Umbilical cord (tissue), 2 donors: ENCODE measurements around the gene ZNF148. TPM values are rescaled to one million over a fixed set of nuclear protein-coding genes. Genes with fewer than 3 reads are reported as not detected.

Experiments used
- DNase-seq: peaks from one replicate; pipeline ENCODE4 v3.0.0-alpha.2; 2015; ENCODE audit warnings: low spot score
- total RNA-seq: library from RNA; depleted of rRNA; stranded (reverse); fragments of >200 nt; gene quantifications from one replicate; pipeline ENCODE4 v1.2.3, GENCODE V29; 2014; ENCODE audit warnings: low replicate concordance; ENCODE audit not compliant: insufficient read depth

The ZNF148 gene
- total RNA-seq, 1 donor from 2014 or later = 39.0 TPM

GRCh38 chr3:125280668-125281361 is 94.3 kb downstream of the ZNF148 start:
- DNase-seq = no peak

GRCh38 chr3:125278155-125278554 is 97.0 kb downstream of the ZNF148 start:
- DNase-seq = no peak

- DNase-seq = no peak
Measured at GRCh38 chr3:125271127-125271526, 104.0 kb downstream of the ZNF148 start.

- no peak for DNase-seq
Measured at GRCh38 chr3:125267460-125267859, 107.7 kb downstream of the ZNF148 start.

- DNase-seq = no peak
Measured at GRCh38 chr3:125266971-125267370, 108.2 kb downstream of the ZNF148 start.

GRCh38 chr3:125262161-125262560 is 113.0 kb downstream of the ZNF148 start:
- DNase-seq = no peak

- DNase-seq = no peak
Measured at GRCh38 chr3:125261031-125261430, 114.1 kb downstream of the ZNF148 start.

- DNase-seq = no peak
Measured at GRCh38 chr3:125260158-125260557, 115.0 kb downstream of the ZNF148 start.

GRCh38 chr3:125257536-125257935 is 117.6 kb downstream of the ZNF148 start:
- DNase-seq = no peak

GRCh38 chr3:125256675-125257074 is 118.5 kb downstream of the ZNF148 start:
- no peak for DNase-seq

- no peak for DNase-seq
Measured at GRCh38 chr3:125250973-125251372, 124.2 kb downstream of the ZNF148 start.

GRCh38 chr3:125246237-125246636 is 128.9 kb downstream of the ZNF148 start:
- DNase-seq = no peak

- no peak for DNase-seq
Measured at GRCh38 chr3:125245521-125245920, 129.6 kb downstream of the ZNF148 start.

GRCh38 chr3:125240496-125240895 is 134.6 kb downstream of the ZNF148 start:
- no peak for DNase-seq

GRCh38 chr3:125239266-125239665 is 135.9 kb downstream of the ZNF148 start:
- no peak for DNase-seq

- no peak for DNase-seq
Measured at GRCh38 chr3:125238759-125239158, 136.4 kb downstream of the ZNF148 start.

- no peak for DNase-seq
Measured at GRCh38 chr3:125236331-125236903, 138.7 kb downstream of the ZNF148 start.

- no peak for DNase-seq
Measured at GRCh38 chr3:125234831-125235230, 140.3 kb downstream of the ZNF148 start.

- no peak for DNase-seq
Measured at GRCh38 chr3:125232401-125232800, 142.7 kb downstream of the ZNF148 start.

- DNase-seq = peak; percentile 21
Measured at GRCh38 chr3:125231895-125232294, 143.2 kb downstream of the ZNF148 start.

GRCh38 chr3:125229707-125230106 is 145.4 kb downstream of the ZNF148 start:
- no peak for DNase-seq

GRCh38 chr3:125229168-125229567 is 146.0 kb downstream of the ZNF148 start:
- DNase-seq = no peak

GRCh38 chr3:125221831-125222230 is 153.3 kb downstream of the ZNF148 start:
- no peak for DNase-seq
